Panc1 (cell line): Measurements from ENCODE around the gene PRR36. TPM values are rescaled to one million over a fixed set of nuclear protein-coding genes. Genes with fewer than 3 reads are reported as not detected.

Source experiments
- ATAC-seq: fragments of 200-7000 bp; cut with Tn5 transposase; 2 replicates; pipeline ENCODE4 v1.9.1; 2020; ENCODE audit warnings: mild to moderate bottlenecking, moderate library complexity
- BruUV-seq: library from RNA; stranded (reverse); fragments of 400-500 nt; replicated peaks from 2 replicates; lab custom pipeline; 2021; lab: Mats Ljungman, UMichigan
- CTCF ChIA-PET: fragments of 300-600 bp; sonication (Branson Sonifier 250); formaldehyde crosslinking; loops from one replicate; lab custom pipeline; 2022; ENCODE audit warnings: antibody characterized with exemption; lab: Charles Lee
- POLR2A ChIA-PET: fragments of 300-600 bp; sonication (Branson Sonifier 250); formaldehyde crosslinking; loops from one replicate; lab custom pipeline; 2022; ENCODE audit warnings: antibody characterized with exemption; lab: Charles Lee
- DNase-seq: peaks from one replicate; pipeline ENCODE4 v3.0.0-alpha.2; 2010; ENCODE audit warnings: low read depth, low spot score
- H3K27ac ChIP-seq: 2 replicates; pipeline ENCODE4 v1.5.1; 2011; ENCODE audit warnings: mild to moderate bottlenecking, low read length, inconsistent platforms
- H3K27me3 ChIP-seq: fragments of 200-500 bp; sonication (Bioruptor generic); 2 replicates; pipeline ENCODE4 v1.6.0; 2014; ENCODE audit warnings: low read length, inconsistent platforms; ENCODE audit not compliant: control insufficient read depth, insufficient read depth
- H3K36me3 ChIP-seq: fragments of 200-500 bp; sonication (Bioruptor generic); 2 replicates; pipeline ENCODE4 v1.5.1; 2014; ENCODE audit warnings: inconsistent platforms, mild to moderate bottlenecking, low read length, moderate library complexity; ENCODE audit not compliant: control insufficient read depth, insufficient read depth
- H3K4me1 ChIP-seq: 2 replicates; pipeline ENCODE4 v1.5.1; 2011; ENCODE audit warnings: inconsistent platforms, mild to moderate bottlenecking, low read length, moderate library complexity; ENCODE audit not compliant: control insufficient read depth, insufficient read depth
- H3K4me3 ChIP-seq, 2 experiments: 2 replicates each; pipeline ENCODE4 v1.5.1; 2011 to 2012; ENCODE audit warnings: low read depth in 2 of 2, low read length in 2 of 2, mild to moderate bottlenecking in 2 of 2, inconsistent platforms in 1 of 2, moderate library complexity in 1 of 2
- H3K9me3 ChIP-seq: fragments of 200-500 bp; sonication (Bioruptor generic); 2 replicates; pipeline ENCODE4 v1.5.1; 2014; ENCODE audit warnings: low read depth, mild to moderate bottlenecking, inconsistent platforms, low read length, moderate library complexity; ENCODE audit not compliant: control insufficient read depth, insufficient read depth
- POLR2AphosphoS5 ChIP-seq: IDR thresholded peaks from 2 replicates; pipeline ENCODE4 v1.6.1; 2012; ENCODE audit warnings: mild to moderate bottlenecking, low read depth, low read length, moderate library complexity
- SIN3A ChIP-seq: IDR thresholded peaks from 2 replicates; pipeline ENCODE4 v1.6.1; 2012; ENCODE audit warnings: low read depth, mild to moderate bottlenecking, low read length, moderate library complexity, borderline replicate concordance; ENCODE audit not compliant: insufficient read depth
- TCF7L2 ChIP-seq: IDR thresholded peaks from 2 replicates; pipeline ENCODE4 v1.6.1; 2011; ENCODE audit warnings: mild to moderate bottlenecking, low read depth, low read length, inconsistent platforms
- in situ Hi-C: cut with HindIII; loops from 2 replicates; pipeline ENCODE4 v1.10.0; 2016; ENCODE audit warnings: low sequenced_read_pairs, low pct_unique_long_range_greater_than_20kb
- intact Hi-C: fragments of 100-400 bp; cut with micrococcal nuclease; formaldehyde crosslinking; loops from one replicate; pipeline ENCODE4 v1.10.0; 2022; ENCODE audit not compliant: unreplicated experiment
- total RNA-seq: library from RNA; stranded (reverse); gene quantifications from one replicate; pipeline ENCODE4 v1.2.1, GENCODE V29; 2021; ENCODE audit not compliant: unreplicated experiment
- TF ChIP-seq, protein P1 (sequence below), 2 experiments: IDR thresholded peaks; 2 replicates each; pipeline ENCODE4 v1.6.1; 2011 to 2012; ENCODE audit warnings: low read depth in 2 of 2, control low read depth in 1 of 2, low read length in 1 of 2, mild to moderate bottlenecking in 1 of 2, moderate library complexity in 1 of 2; ENCODE audit not compliant: insufficient read depth in 1 of 2
- TF ChIP-seq, protein P2 (sequence below): fragments of 450-650 bp; IDR thresholded peaks from 2 replicates; pipeline ENCODE4 v1.5.1; 2017; ENCODE audit warnings: mild to moderate bottlenecking

PRR36 gene
- total RNA-seq, 1 experiment from 2014 or later: 3.7 TPM

DNA sequence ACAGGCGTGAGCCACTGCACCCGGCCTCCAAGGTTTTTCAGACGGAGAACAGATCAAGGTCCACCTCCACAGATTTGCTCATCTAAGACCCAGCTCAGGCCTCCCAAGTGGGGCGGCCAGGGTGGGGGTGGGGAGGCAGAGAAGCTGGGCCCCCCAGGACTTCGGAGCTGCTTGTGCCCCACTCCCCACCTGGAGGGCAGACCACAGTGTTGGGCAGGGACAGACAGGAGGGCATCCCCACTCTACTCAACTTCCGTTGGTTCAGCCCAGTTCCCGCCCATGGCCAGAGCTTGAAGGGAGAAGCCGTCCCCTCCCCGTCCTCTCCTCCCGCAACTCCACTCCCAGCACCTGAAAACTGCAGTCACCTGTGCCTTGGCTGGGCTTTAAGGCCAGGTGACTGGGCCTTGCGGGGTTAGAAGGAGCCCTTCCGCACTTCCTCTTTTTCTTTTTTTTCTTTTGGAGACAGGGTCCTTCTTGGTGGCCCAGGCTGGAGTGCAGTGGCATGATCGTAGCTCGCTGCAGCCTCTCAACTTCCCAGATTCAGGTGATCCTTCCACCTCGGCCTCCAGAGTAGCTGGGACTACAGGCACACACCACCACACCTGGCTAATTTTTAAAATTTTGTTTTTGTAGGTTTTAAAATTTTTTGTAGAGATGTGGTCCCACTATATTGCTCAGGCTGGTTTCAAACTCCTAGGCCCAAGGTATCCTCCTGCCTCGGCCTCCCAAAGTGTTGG, 13.4 kb upstream of the PRR36 start:
- ATAC-seq (no peak), DNase-seq (no peak)
- H3K9me3 ChIP-seq: no peaks in the 10 kb centered on the region
- ChIA-PET POLR2A (interaction anchor here (0.6 to 0.7 kb wide), 2 partner anchors 26 to 59 kb away, joined by 3 to 5 read pairs; no protein-coding TSS in a partner anchor), CTCF (no interaction called here)
- in situ Hi-C loops: no loop called here
- no TSS peak for BruUV-seq
- intact Hi-C loops: no loop called here
- no peaks in the 10 kb centered on the region for H3K27me3 ChIP-seq
- peaks cover 3% of the 10 kb centered on the region; the same call in 1 of the 2 replicates for H3K36me3 ChIP-seq
- H3K27ac ChIP-seq: no peak overlapping the region
- TF ChIP-seq TCF7L2: no peak
- no peak for TF ChIP-seq SIN3A
- TF ChIP-seq, protein P1, sequence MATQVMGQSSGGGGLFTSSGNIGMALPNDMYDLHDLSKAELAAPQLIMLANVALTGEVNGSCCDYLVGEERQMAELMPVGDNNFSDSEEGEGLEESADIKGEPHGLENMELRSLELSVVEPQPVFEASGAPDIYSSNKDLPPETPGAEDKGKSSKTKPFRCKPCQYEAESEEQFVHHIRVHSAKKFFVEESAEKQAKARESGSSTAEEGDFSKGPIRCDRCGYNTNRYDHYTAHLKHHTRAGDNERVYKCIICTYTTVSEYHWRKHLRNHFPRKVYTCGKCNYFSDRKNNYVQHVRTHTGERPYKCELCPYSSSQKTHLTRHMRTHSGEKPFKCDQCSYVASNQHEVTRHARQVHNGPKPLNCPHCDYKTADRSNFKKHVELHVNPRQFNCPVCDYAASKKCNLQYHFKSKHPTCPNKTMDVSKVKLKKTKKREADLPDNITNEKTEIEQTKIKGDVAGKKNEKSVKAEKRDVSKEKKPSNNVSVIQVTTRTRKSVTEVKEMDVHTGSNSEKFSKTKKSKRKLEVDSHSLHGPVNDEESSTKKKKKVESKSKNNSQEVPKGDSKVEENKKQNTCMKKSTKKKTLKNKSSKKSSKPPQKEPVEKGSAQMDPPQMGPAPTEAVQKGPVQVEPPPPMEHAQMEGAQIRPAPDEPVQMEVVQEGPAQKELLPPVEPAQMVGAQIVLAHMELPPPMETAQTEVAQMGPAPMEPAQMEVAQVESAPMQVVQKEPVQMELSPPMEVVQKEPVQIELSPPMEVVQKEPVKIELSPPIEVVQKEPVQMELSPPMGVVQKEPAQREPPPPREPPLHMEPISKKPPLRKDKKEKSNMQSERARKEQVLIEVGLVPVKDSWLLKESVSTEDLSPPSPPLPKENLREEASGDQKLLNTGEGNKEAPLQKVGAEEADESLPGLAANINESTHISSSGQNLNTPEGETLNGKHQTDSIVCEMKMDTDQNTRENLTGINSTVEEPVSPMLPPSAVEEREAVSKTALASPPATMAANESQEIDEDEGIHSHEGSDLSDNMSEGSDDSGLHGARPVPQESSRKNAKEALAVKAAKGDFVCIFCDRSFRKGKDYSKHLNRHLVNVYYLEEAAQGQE (IDR thresholded peaks at IDR 0.05; ENCODE audit: insufficient read depth in 1 of 2, low read depth in 2 of 2, low read length in 1 of 2): no peak
- no peak for TF ChIP-seq POLR2AphosphoS5
- TF ChIP-seq, protein P2, sequence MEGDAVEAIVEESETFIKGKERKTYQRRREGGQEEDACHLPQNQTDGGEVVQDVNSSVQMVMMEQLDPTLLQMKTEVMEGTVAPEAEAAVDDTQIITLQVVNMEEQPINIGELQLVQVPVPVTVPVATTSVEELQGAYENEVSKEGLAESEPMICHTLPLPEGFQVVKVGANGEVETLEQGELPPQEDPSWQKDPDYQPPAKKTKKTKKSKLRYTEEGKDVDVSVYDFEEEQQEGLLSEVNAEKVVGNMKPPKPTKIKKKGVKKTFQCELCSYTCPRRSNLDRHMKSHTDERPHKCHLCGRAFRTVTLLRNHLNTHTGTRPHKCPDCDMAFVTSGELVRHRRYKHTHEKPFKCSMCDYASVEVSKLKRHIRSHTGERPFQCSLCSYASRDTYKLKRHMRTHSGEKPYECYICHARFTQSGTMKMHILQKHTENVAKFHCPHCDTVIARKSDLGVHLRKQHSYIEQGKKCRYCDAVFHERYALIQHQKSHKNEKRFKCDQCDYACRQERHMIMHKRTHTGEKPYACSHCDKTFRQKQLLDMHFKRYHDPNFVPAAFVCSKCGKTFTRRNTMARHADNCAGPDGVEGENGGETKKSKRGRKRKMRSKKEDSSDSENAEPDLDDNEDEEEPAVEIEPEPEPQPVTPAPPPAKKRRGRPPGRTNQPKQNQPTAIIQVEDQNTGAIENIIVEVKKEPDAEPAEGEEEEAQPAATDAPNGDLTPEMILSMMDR: no peak
- peak overlapping the region; percentile 45 to 46 for H3K4me3 ChIP-seq
- H3K4me1 ChIP-seq: no peaks in the 10 kb centered on the region

DNA sequence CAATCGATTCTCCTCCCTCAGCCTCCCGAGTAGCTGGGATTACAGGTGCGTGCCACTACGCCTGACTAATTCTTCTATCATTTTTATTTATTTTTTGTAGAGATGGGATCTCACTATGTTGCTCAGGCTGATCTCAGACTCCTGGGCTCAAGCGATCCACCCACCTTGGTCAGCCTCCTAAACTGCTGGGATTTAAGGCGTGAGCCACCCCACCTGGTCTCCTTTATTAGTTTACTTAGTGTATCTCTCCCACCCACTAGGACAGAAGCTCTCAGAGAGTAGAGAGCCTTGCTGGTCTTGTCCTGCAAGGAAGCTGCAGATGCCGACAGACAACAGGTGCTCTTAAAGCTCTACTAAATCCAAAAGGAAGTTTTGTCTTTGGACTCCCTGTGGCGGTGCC, 11.6 kb upstream of the PRR36 start:
- H3K27ac ChIP-seq: no peak overlapping the region
- no TSS peak for BruUV-seq
- TF ChIP-seq SIN3A (no peak), POLR2AphosphoS5 (no peak), TCF7L2 (no peak)
- TF ChIP-seq, protein P1 (IDR thresholded peaks at IDR 0.05; ENCODE audit: insufficient read depth in 1 of 2, low read depth in 2 of 2, low read length in 1 of 2): no peak
- TF ChIP-seq, protein P2: no peak
- no peak overlapping the region for H3K4me3 ChIP-seq
- in situ Hi-C loops (no loop called here), intact Hi-C loops (no loop called here)
- H3K9me3 ChIP-seq: no peaks in the 10 kb centered on the region
- H3K4me1 ChIP-seq: no peaks in the 10 kb centered on the region
- H3K36me3 ChIP-seq: peaks cover 3% of the 10 kb centered on the region; the same call in 1 of the 2 replicates
- DNase-seq (no peak), ATAC-seq (no peak)
- no peaks in the 10 kb centered on the region for H3K27me3 ChIP-seq
- ChIA-PET POLR2A (interaction anchor here (0.5 kb wide), 1 partner anchor 14 kb away, joined by 3 read pairs; no protein-coding TSS in a partner anchor), CTCF (interaction anchor here (0.6 kb wide), 1 partner anchor 60 kb away, joined by 7 read pairs; no protein-coding TSS in a partner anchor)
